Kasumi-1 (cell line): ENCODE data around the gene EVA1C.
"Not testable (repeated sequence)": the region's sequence is repeated elsewhere in the genome, so short reads cannot be mapped to it uniquely, and the experiment has no call there.

Experiments
- DNase-seq, 2 experiments: peaks; one replicate each; lab custom pipeline; 2025; lab: John Stamatoyannopoulos, UW

The EVA1C gene

DNA sequence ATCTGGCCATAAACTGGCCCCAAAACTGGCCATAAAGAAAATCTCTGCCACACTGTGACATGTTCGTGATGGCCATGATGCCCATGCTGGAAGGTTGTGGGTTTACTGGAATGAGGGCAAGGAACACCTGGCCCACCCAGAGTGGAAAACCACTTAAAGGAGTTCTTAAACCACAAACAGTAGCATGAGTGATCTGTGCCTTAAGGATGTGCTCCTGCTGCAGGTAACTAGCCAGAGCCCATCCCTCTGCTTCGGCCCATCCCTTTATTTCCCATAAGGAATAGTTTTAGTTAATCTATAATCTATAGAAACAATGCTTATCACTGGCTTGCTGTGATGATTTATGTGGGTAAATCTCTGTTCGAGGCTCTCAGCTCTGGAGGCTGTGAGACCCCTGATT is 50.1 kb downstream of the EVA1C start:
- not testable (repeated sequence) for DNase-seq

DNA sequence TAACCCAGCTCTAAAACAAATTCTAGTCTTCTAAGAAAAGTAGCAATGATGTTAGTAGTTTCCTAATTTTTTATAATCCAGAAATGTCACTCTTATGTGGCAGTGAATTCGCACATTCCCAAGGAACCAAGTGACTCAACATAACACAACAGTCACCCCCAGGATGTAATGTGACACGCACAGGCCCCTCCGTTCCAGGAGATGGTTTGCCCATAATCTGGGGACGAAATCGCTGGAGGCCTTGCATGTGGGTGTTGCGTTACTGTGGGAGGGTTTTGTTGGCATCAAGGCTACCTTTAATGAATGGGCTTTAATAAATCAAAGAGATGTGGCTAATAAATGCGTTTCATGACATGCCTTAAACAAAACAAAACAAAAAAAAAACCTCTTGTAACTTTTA is 50.9 kb downstream of the EVA1C start:
- DNase-seq: no peak

- DNase-seq: no peak
These were observed 51.4 kb downstream of the EVA1C start for GRCh38 chr21:32463889-32464300.

DNA sequence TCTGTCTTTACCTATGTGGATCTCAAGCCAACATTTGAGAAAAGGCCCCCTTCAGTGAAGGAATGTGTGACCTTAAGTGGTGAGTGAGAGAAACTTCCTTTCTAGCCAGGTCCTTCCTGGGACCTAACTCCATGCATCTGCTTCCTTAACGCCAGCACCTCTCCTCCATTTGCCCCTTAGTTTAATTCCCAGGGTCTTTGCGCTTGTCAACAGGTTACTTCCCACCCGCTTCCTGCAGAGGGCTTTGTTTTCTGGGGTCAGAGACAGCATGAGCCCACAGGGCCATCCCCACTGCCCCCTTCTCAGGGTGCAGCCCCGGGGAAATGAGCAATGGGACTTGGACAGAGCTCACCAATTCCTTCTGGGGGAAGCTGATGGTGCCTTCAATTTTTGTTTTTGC is 54.8 kb downstream of the EVA1C start:
- no peak for DNase-seq

GRCh38 chr21:32468681-32469111 is 56.2 kb downstream of the EVA1C start:
- DNase-seq: no peak

GRCh38 chr21:32469628-32470027 is 57.1 kb downstream of the EVA1C start:
- no peak for DNase-seq

- DNase-seq: no peak
These were observed 57.7 kb downstream of the EVA1C start for GRCh38 chr21:32470206-32470605.

GRCh38 chr21:32472890-32473765 is 60.6 kb downstream of the EVA1C start:
- DNase-seq: no peak

GRCh38 chr21:32474179-32475059 is 61.9 kb downstream of the EVA1C start:
- no peak for DNase-seq

DNA sequence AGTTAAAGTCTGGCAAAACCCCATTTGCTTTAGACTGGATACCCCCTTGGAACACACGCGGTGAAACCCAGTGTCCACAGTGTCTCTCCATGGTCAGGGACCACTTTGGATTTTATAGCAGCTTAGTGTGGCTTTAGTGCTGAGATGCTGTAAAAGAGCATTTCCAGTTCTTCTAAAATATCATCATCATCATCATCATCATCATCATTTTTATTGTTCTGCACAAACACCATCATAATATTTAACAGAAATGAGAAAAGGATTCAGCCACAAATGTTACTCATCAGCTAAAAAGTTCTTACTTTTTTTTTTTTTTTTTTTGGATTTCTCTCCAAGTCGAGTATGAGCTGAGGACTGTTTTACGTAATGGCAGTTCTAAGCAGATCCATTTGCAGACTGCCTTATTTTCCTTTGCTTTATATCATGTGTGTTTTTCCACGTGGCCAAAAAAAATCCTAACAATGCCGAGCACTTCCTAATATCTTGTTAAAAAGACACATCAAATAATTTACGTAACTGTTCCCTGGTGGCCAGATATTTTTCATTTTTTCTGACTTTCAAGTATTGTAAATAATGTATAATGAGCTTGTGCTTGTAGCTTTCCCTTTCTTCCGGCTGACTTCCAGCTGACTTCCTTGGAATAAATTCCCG is 62.8 kb downstream of the EVA1C start:
- no peak for DNase-seq

DNA sequence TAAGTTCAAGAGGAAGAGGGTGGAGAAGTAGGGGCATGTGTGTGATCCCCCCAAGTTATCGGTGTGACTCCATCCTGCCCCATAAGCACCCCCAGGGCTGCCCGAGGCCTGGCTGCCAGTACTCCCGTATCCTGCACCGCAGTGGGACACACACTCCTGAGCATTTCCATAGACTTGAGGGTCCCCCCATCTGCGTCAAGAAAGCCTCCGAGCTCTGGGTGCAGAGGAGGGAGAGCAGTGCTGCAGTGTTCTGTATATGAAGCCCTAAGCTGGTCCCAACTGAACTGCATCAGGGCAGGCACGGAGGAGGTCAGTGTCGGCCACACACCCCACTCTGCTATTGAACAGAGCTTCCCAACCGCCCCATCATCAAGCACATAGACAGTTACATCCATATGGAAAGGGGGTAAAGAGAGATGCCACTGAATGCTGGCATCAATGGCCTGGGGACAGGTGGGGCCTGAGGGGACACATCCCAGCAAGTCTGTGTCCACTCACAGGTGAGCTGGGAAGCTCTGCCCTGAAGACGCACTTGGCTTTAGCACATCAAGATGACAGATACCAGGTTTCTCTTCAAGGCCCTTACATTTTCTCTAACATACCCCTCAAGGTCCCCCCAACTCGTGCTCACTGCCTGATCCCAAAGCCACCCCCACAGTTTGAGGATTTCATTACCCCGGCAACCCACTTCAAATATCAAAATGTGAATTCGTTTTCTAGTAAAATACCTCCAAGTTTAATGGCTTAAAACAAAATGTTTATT is 64.3 kb downstream of the EVA1C start:
- no peak for DNase-seq

GRCh38 chr21:32477424-32477745 is 64.9 kb downstream of the EVA1C start:
- DNase-seq: no peak

DNA sequence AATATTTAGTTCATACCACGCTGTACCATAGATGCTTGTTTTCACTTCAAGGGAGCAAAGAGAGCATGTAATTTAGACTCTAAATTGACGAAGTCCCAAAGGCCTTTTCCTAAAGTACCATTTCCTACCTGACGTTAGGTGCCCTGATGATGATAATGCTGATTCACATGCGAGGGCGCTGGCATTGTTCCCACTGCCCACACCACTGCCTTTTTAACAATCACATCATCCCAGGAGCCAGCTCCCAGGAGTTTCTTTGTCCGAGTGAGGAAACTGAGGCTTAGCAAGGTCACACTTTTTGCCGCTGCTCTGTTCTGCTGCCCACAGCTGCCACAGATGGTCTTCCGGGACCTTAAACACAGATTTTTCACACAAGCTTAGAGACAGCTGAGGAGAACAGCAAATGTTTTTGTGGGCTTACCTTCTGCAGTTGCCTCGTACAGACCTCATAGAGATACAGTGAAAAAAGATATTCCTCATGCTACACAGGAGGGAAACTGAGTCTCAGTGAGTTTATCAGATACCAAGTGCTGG is 69.4 kb downstream of the EVA1C start:
- DNase-seq: no peak

DNA sequence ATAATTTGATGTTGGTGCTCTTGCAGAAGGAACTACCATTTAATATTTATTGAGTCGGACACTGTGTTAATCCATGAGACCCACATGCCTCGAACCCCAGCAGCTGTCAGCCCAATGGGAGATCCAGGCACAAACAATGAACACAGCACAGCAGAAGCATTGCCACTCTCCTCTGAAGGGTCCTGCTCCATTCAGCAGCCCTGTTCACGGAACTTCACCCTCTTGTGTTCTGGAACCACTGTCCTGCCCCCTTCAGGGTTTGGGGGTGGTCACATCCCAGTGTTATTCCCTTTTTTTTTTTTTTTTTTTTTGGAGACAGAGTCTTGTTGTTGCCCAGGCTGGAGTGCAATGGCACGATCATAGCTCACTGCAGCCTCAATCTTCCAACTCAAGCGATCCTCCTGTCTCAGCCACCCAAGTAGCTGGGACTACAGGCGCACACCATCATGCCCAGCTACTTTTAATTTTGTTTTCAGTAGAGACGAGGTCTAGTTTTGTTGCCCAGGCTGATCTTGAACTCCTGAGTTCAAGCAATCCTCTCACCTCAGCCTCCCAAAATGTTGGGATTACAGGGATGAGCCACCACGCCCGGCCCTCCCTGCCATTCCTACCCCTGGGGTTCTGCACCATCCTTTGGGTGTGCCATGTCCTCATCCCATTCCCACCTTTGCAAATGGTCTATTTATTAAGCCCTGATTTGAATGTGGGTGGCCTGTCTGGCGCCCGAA is 70.2 kb downstream of the EVA1C start:
- DNase-seq: no peak

- no peak for DNase-seq
These were observed 70.7 kb downstream of the EVA1C start for GRCh38 chr21:32483293-32483595.

DNA sequence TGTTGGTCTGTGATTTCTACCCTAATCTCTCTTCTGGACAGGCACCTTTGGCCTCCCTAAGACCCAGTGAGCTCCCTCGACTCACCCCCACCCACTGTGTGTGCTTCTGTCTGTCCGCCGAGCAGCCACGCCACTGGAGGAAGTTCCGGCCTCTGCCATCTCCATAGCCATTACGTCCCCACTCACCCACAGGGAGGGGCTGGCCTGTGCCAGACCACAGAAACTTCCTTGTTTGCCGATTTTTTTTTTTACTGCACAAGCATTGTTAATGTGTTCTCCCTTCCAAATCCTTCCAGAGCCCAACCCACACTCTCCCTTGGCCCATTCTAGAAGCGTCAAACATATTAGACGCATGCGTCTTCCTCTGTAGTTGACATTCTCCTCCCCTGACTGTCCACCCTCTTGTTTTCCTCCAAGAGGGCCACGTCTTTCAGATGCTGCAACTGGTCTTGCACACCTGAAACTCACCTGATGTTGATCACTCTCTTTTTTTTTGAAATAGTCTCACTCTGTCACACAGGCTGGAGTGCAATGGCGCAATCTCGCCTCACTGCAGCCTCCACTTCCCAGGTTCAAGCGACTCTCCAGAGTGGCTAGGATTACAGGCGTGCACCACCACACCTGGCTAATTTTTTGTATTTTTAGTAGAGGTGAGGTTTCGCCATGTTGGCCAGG is 72.3 kb downstream of the EVA1C start:
- DNase-seq: no peak

GRCh38 chr21:32492376-32492775 is 79.9 kb downstream of the EVA1C start:
- DNase-seq: no peak

GRCh38 chr21:32494934-32495709 is 82.6 kb downstream of the EVA1C start:
- no peak for DNase-seq

- no peak for DNase-seq
These were observed 84.1 kb downstream of the EVA1C start for GRCh38 chr21:32496568-32496967.
